ENCODE measurements around the gene CCM2.

CCM2 gene

GRCh38 chr7:44974549-44974948 is 25.5 kb upstream of the CCM2 start:
- TF ChIP-seq CTCF (IDR thresholded peaks at IDR 0.05; ENCODE audit: low read depth, low read length), result no peak
- no peak overlapping the region for H3K4me3 ChIP-seq (ENCODE audit: low read depth, low read length)

- no peak overlapping the region for H3K4me3 ChIP-seq (ENCODE audit: low read depth, low read length)
- TF ChIP-seq CTCF (IDR thresholded peaks at IDR 0.05; ENCODE audit: low read depth, low read length), result no peak
Measured at GRCh38 chr7:44975331-44976039, 24.5 kb upstream of the CCM2 start.

- no peak for TF ChIP-seq CTCF (IDR thresholded peaks at IDR 0.05; ENCODE audit: low read depth, low read length)
- no peak overlapping the region for H3K4me3 ChIP-seq (ENCODE audit: low read depth, low read length)
Measured at GRCh38 chr7:44976040-44976745, 23.8 kb upstream of the CCM2 start.

GRCh38 chr7:44976746-44977196 is 23.2 kb upstream of the CCM2 start:
- no peak for TF ChIP-seq CTCF (IDR thresholded peaks at IDR 0.05; ENCODE audit: low read depth, low read length)
- no peak overlapping the region for H3K4me3 ChIP-seq (ENCODE audit: low read depth, low read length)

- TF ChIP-seq CTCF (IDR thresholded peaks at IDR 0.05; ENCODE audit: low read depth, low read length), result no peak
- H3K4me3 ChIP-seq (ENCODE audit: low read depth, low read length), result no peak overlapping the region
Measured at GRCh38 chr7:44977304-44977958, 22.6 kb upstream of the CCM2 start.

GRCh38 chr7:44977959-44978335 is 22.1 kb upstream of the CCM2 start:
- no peak overlapping the region for H3K4me3 ChIP-seq (ENCODE audit: low read depth, low read length)
- no peak for TF ChIP-seq CTCF (IDR thresholded peaks at IDR 0.05; ENCODE audit: low read depth, low read length)

Data from WI38 (cell line).